HUES64 (cell line): Measurements from ENCODE around the gene SHC1.
"Not testable (repeated sequence)": the region's sequence is repeated elsewhere in the genome, so short reads cannot be mapped to it uniquely, and the experiment has no call there.

Source experiments
- H3K27ac ChIP-seq: 2 replicates; pipeline ENCODE4 v1.7.0; 2013; ENCODE audit warnings: low read depth, low read length, inconsistent platforms
- H3K27me3 ChIP-seq: 2 replicates; pipeline ENCODE4 v1.6.1; 2013; ENCODE audit warnings: mild to moderate bottlenecking, low read length; ENCODE audit not compliant: insufficient read depth
- H3K36me3 ChIP-seq: 2 replicates; pipeline ENCODE4 v1.6.1; 2013; ENCODE audit warnings: mild to moderate bottlenecking, low read length; ENCODE audit not compliant: insufficient read depth
- H3K4me1 ChIP-seq: 2 replicates; pipeline ENCODE4 v1.6.1; 2013; ENCODE audit warnings: mild to moderate bottlenecking, low read length, moderate library complexity; ENCODE audit not compliant: insufficient read depth
- H3K4me3 ChIP-seq: 2 replicates; pipeline ENCODE4 v1.5.1; 2013; ENCODE audit warnings: mild to moderate bottlenecking, low read length, moderate library complexity
- H3K9ac ChIP-seq: 2 replicates; pipeline ENCODE4 v1.6.1; 2013; ENCODE audit warnings: mild to moderate bottlenecking, low read depth, low read length
- H3K9me3 ChIP-seq: 2 replicates; pipeline ENCODE4 v1.6.1; 2013; ENCODE audit warnings: low read depth, low read length; ENCODE audit not compliant: insufficient read depth
- WGBS: fragments of 150-250, 120-280 bp; methylation state at CpG from one replicate; pipeline ENCODE4 v1.1.7; 2013; ENCODE audit warnings: missing lambda C conversion rate; 5-methylcytosine and 5-hydroxymethylcytosine counted together

The SHC1 gene

DNA sequence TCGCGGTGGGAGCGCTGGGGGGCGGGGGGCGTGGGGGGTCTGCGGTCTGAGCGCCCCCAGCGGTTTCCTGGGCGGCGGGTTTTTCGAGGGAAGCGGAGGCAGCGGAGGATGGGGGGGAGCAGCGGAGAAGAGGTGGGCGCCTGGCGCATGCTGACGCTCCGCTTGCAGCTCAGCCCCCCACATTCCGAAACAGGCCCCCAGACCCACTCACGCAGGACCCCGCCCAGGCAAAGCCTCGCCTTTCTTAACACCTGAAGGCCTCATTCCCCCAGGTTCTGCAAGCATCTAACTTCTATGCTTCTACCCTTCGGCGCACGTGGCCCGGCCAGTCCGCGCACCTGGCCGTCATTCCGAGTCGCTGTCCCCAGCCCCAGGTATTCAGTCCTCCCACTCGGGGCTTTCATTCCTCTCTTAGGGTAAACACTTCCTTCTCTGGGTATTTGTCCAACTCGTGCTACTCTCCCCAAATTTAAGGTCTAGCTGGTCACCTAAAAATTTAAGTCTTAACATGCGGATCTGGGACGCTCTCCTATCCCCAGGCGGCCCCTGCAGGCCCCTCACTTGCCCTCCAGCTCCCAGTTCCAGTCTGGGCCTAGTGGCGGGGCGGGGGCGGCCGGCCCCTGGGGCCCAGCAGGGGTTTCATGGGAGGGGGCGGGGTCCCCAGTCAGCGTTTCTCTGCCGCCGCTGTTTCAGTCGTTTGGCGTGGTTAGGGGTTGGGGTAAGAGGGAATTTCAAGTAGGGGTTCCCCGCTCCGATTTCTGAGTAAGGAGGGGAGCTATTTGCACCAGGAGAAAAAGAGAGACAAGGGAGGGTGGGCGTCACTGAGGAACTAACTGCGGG is 29.2 kb upstream of the SHC1 start:
- WGBS = 2% methylated on average over 49 of the region's 50 CpGs
- H3K27ac ChIP-seq = peak overlapping the region; percentile 85
- peak overlapping the region; percentile 82 for H3K4me3 ChIP-seq
- no peaks in the 10 kb centered on the region for H3K36me3 ChIP-seq
- H3K27me3 ChIP-seq = no peaks in the 10 kb centered on the region
- peaks cover 12% of the 10 kb centered on the region for H3K4me1 ChIP-seq
- no peaks in the 10 kb centered on the region for H3K9me3 ChIP-seq
- peak overlapping the region; percentile 78 for H3K9ac ChIP-seq

DNA sequence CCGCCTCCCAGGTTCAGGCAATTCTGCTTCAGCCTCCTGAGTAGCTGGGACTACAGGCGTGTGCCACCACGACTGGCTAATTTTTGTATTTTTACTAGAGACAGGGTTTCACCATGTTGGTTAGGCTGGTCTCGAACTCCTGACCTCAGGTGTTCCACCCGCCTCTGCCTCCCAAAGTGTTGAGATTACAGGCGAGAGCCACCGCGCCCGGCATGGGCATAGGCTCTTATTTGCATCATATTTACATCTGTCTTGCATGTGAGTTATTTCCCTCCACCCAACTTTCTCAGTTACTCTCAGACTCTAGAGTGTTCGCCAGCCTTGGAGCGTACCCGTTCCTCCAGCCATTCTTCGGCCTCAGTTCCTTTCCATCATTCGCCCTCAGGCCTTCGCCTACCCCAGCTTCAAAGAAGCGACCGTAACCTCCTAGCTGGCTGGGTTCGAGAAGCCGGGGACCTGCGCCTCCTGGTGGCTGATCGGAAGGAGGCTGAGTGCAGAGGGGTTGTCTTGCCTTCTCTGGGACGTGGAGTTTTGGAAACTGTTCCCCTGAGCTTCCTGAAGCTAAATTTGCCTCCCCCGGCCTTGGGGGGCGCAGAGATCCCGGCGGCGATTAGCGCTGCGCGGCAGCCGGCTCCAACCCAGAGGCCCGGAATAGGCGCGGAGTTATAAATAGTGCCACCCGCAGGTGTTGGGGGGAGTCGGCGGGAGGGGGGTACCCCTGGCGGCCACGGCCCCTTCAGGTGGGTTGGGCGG is 28.4 kb upstream of the SHC1 start:
- Histone ChIP-seq H3K9me3 (no peaks in the 10 kb centered on the region), H3K4me1 (peaks cover 5% of the 10 kb centered on the region; the same call in 1 of the 2 replicates), H3K9ac (no peak overlapping the region), H3K27ac (no peak overlapping the region; the same call in 1 of the 2 replicates), H3K36me3 (no peaks in the 10 kb centered on the region), H3K27me3 (no peaks in the 10 kb centered on the region), H3K4me3 (peak overlapping the region; percentile 82)
- WGBS = 19% methylated on average over 40 of the region's 40 CpGs

DNA sequence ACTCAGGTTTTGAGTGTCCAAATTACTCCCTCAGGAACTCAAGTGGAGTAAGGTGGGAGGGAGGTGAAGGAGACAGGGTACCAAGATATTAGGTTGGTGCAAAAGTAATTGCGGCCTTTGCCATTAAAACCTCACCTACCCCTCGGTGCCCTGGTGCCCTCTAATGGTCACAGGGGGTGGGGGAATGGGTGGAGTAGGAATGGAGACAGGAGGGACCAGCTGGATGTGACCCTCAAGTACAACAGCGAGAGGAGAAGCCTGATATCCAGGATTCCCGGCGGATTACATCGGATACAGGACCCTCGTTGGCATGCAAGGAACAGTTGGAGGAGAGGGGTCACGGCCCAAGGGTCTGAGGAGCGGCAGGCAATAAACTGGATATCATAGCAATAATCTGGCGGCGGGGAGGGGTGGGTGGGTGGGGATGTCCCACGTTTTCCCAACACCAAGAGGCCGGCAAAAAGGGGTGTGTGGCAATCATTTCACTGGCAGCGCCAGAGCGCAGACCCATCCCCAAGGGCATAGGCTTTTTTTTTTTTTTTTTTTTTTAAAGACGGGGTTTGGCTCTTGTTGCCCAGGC is 27.7 kb upstream of the SHC1 start:
- no peaks in the 10 kb centered on the region for H3K9me3 ChIP-seq
- H3K4me1 ChIP-seq = peaks cover 5% of the 10 kb centered on the region; the same call in 1 of the 2 replicates
- WGBS = 92% methylated on average over 15 of the region's 16 CpGs
- no peaks in the 10 kb centered on the region for H3K27me3 ChIP-seq
- no peak overlapping the region for H3K4me3 ChIP-seq
- H3K9ac ChIP-seq = no peak overlapping the region
- H3K27ac ChIP-seq = no peak overlapping the region
- no peaks in the 10 kb centered on the region for H3K36me3 ChIP-seq

DNA sequence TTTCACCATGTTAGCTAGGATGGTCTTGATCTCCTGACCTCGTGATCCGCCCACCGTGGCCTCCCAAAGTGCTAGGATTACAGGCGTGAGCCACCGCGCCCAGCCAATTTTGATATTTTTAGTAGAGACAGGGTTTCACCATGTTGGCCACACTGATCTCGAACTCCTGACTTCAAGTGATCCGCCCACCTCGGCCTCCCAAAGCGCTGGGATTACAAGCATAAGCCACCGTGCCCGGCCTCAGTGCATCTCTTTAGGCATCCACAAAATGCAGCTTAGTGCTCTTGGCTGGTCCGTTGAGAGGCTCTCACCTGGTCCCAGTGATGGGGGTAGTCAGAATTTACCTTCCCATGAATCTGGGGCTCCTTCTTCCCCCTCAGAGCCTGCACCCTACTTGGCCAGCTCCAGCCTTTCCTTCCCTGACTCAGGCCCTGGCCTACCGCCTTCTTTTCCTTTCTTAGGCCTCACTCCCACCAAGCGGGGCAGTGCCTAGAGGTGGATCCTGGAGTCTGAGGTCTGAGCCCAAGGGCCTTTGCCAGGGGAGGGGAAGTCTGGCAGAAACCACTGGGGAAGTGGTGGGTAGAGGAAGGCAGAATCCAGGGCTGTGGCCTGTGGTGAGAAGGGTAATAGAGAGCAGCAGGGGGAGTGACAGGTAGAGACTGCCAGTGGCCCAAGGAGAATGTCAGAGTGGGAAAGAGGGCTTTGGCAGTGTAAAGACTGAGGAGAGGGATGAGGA is 26.6 kb upstream of the SHC1 start:
- H3K36me3 ChIP-seq = peaks cover 5% of the 10 kb centered on the region; the same call in 1 of the 2 replicates
- H3K4me3 ChIP-seq = no peak overlapping the region
- no peaks in the 10 kb centered on the region for H3K9me3 ChIP-seq
- H3K27ac ChIP-seq = no peak overlapping the region
- peaks cover 5% of the 10 kb centered on the region; the same call in 1 of the 2 replicates for H3K4me1 ChIP-seq
- H3K27me3 ChIP-seq = no peaks in the 10 kb centered on the region
- 92% methylated on average over 15 of the region's 15 CpGs for WGBS
- H3K9ac ChIP-seq = no peak overlapping the region

DNA sequence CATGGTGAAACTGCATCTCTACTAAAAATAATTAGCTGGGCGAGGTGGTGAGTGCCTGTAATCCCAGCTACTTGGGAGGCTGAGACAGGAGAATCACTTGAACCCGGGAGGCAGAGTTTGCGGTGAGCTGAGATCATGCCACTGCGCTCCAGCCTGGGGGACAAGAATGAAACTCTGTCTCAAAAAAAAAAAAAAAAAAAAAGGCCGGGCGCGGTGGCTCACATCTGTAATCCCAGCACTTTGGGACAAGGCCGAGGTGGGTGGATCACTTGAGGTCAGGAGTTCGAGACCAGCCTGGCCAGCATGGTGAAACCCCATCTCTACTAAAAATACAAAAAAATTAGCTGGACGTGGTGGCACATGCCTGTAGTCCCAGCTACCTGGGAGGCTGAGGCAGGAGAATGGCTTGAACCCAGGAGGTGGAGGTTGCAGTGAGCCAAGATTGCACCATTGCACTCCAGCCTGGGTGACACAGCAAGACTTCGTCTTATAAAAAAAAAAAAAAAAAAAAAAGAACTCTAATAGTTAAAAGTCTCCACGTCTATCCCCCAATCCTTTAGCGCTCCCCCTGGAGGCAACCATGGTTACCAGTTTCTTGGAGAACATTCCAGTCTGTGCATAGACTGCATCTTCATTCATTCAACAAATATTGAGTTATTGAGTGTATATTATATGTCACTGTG is 24.9 kb upstream of the SHC1 start:
- whole genome bisulfite sequencing = 93% methylated on average over 9 of the region's 13 CpGs
- not testable (repeated sequence) for H3K27ac ChIP-seq, H3K9ac ChIP-seq, H3K27me3 ChIP-seq, H3K4me1 ChIP-seq, H3K4me3 ChIP-seq, H3K9me3 ChIP-seq
- peaks cover 12% of the 10 kb centered on the region for H3K36me3 ChIP-seq

DNA sequence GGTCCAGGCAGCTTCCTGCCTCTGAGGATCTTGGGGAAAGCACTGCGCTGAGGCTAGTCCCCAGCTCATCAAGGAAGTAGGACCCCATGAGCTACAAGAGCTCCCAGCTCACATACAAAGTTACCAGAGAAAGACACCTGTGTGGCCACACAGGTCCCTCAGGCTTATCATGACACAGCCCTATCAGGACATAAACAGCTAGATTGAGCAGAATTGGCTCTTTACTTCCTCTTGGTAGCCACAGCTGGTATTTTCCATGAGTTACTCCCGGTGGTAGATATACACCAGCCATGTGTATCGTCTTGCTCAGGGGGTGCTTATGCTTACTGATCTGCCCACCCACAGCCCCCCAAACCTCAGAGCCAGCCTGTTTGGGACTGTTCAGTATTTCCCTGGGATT is 24.0 kb upstream of the SHC1 start:
- WGBS = 92% methylated on average over 3 of the region's 3 CpGs
- no peak overlapping the region for H3K27ac ChIP-seq

DNA sequence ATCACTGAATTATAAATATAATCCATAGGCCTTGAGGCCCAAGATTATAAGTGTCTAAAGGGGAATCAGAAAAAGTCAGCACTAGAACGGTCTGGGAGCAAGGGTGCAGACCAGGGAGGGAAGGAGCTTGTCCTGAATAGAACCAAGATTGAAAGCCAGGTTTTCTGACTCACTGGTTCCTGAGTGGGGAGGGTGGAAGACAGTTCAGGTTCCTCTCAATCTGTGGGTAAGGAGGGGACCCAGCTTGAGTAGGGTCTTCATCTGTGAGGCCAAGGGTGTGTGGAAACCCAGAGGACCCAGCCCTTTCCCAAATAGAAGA is 23.7 kb upstream of the SHC1 start:
- Histone ChIP-seq H3K4me3 (no peak overlapping the region), H3K9ac (no peak overlapping the region), H3K9me3 (no peaks in the 10 kb centered on the region), H3K27ac (no peak overlapping the region), H3K4me1 (0 out of 2 replicates have a peak, but pooled peaks cover 3% of the 10 kb centered on the region), H3K36me3 (peaks cover 25% of the 10 kb centered on the region), H3K27me3 (no peaks in the 10 kb centered on the region)
- WGBS = 93% methylated on average over 1 of the region's 1 CpG

More for the DNA sequence above, 24.0 kb upstream of the SHC1 start:
- H3K4me1 ChIP-seq = 0 out of 2 replicates have a peak, but pooled peaks cover 3% of the 10 kb centered on the region
- no peaks in the 10 kb centered on the region for H3K27me3 ChIP-seq
- H3K4me3 ChIP-seq = no peak overlapping the region
- H3K9me3 ChIP-seq = no peaks in the 10 kb centered on the region
- peaks cover 21% of the 10 kb centered on the region for H3K36me3 ChIP-seq
- H3K9ac ChIP-seq = no peak overlapping the region

DNA sequence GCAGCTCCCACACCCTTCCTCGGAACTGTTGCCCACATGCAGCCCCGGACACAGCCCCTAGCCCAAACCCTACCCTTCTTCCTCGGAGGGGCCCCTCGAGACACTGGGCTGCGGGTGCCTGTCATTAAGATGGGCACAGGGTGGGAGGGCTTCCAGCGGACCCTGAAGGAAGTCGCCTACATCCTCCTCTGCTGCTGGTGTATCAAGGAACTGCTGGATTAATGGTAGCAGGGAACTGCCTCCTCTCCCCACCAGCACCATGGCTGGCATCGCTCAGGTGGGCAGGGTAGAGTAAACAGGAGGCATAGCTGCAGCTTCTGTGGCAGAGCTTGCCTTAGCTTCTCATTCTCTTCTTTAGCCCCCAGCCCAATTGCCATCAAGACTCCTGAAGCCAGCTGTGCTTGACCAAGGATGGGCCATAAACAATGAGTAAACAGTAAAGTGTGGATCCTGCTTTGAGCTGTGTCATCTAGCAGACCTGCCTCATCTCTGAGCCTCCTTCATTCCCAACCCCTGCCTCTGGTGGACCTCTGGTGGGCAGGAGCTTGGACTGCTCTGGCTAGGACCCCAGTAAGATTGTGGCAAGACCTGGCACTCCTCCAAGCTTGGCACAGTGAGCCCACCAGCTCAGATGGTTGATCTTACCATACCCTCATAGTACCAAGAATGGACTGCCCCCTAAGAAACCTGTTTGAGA is 23.2 kb upstream of the SHC1 start, which contains the start of gene LENEP:
LENEP (plus strand) TSS at position 15 of the 697 bp plus-strand sequence; CDS start at position 37, 22 bp downstream.
- Histone ChIP-seq H3K27ac (peak within 1 kb of the TSS; percentile 14; the same call in 1 of the 2 replicates), H3K4me1 (0 out of 2 replicates have a peak, but pooled peaks cover 3% of the 10 kb centered on the region), H3K9ac (no peak within 1 kb of the TSS), H3K4me3 (no peak within 1 kb of the TSS), H3K36me3 (peaks cover 30% of the 10 kb centered on the region), H3K9me3 (no peaks in the 10 kb centered on the region), H3K27me3 (no peaks in the 10 kb centered on the region)
- WGBS = 82% methylated on average over 8 of the region's 8 CpGs

DNA sequence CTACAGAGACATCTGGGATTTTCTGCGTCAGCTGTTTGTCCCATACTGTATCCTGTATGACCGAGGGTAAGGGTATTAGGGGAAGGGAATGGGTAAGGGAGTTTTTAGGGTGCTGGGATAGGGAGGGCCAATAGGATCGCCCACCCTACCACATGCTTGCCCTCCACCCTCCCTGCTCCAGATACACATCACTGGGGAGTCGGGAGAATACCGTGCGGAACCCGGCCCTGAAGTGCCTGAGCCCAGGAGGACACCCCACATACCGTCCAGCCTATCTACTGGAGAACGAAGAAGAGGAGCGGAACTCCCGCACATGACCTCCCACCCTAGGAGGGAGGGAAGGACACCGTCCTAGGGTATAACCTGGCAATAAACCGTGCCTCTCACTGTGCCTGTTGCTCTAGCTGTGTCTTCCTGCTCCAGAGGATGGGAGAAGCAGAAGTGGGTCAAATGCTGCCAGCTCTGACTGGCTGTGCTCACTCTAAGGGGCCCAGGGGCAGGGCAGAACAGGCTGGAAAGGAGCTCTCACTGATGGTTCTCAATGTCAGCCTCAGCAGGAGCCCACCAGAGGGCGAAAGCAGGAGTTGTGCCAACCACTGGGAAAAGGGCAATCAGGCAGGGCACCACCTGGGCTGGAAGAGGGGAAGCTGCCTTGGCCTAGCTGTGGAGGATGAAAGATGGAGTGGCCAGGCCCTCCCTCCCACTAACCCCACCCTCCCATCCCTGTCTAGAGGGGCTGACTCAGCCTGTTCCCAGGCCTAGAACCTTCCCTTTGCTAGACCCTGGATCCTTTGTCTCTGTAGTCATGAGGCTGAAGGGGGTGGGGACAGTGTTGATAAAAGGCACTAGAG is 22.4 kb upstream of the SHC1 start:
- 94% methylated on average over 14 of the region's 14 CpGs for WGBS
- H3K9me3 ChIP-seq = no peaks in the 10 kb centered on the region
- peaks cover 37% of the 10 kb centered on the region for H3K36me3 ChIP-seq
- no peaks in the 10 kb centered on the region for H3K27me3 ChIP-seq
- 0 out of 2 replicates have a peak, but pooled peaks cover 3% of the 10 kb centered on the region for H3K4me1 ChIP-seq
- H3K9ac ChIP-seq = no peak overlapping the region
- H3K27ac ChIP-seq = peak overlapping the region; percentile 14; the same call in 1 of the 2 replicates
- H3K4me3 ChIP-seq = no peak overlapping the region
